ENCODE data around the gene PLPP7. TPM values are rescaled to one million over a fixed set of nuclear protein-coding genes. Genes with fewer than 3 reads are reported as not detected.
"Not testable (repeated sequence)": the region's sequence is repeated elsewhere in the genome, so short reads cannot be mapped to it uniquely, and the experiment has no call there.

The PLPP7 gene
- total RNA-seq, 4 donors from 2014 or later = 1.1 to 2.9 (median 2.7) TPM

DNA sequence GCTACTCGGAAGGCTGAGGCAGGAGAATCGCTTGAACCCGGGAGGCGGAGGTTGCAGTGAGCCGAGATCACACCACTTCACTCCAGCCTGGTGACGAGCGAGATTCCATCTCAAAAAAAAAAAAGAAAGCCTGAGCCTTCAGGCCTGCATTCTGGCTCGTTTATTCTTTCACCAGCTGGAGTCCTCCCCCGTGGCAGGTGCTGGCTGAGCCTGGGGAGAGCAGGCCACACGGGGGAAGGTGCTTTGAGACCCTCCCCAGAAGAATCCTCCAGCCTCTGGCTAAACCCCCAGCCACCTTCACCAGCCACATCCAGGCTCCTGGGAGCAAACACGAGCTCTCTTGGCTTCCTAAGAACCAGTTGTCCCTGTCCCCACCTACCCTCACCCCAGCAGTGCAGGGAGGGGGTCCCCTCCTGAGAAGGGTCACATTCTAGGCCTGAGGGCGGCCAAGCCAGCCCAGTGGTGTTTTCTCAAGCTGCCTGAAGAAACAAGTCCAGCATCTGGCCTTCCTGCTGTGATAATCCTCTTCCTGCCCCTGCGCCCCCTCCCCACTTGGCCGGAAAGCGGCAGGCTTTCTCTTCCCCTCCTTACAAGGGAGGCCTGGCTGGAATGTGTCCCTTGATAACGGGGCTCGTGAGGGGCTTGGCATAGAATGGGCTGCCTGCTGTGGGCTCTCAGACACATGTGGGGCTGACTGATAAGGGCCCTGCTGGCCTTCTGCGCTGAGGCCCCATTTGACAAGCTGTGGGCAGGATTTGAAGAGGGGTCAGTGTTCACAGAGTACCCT lies 41.5 kb downstream of the PLPP7 start:
- no peaks in the 10 kb centered on the region for H3K36me3 ChIP-seq
- H3K27ac ChIP-seq = no peak overlapping the region
- 65 to 66% methylated on average over 18 of the region's 18 CpGs for WGBS, 2 donors
- no peaks in the 10 kb centered on the region for H3K9me3 ChIP-seq
- no peak for DNase-seq
- H3K27me3 ChIP-seq = no peaks in the 10 kb centered on the region
- H3K4me1 ChIP-seq = no peaks in the 10 kb centered on the region
- no peak overlapping the region for H3K4me3 ChIP-seq (replicated peaks in 1 of 3)
- TF ChIP-seq, protein P1, sequence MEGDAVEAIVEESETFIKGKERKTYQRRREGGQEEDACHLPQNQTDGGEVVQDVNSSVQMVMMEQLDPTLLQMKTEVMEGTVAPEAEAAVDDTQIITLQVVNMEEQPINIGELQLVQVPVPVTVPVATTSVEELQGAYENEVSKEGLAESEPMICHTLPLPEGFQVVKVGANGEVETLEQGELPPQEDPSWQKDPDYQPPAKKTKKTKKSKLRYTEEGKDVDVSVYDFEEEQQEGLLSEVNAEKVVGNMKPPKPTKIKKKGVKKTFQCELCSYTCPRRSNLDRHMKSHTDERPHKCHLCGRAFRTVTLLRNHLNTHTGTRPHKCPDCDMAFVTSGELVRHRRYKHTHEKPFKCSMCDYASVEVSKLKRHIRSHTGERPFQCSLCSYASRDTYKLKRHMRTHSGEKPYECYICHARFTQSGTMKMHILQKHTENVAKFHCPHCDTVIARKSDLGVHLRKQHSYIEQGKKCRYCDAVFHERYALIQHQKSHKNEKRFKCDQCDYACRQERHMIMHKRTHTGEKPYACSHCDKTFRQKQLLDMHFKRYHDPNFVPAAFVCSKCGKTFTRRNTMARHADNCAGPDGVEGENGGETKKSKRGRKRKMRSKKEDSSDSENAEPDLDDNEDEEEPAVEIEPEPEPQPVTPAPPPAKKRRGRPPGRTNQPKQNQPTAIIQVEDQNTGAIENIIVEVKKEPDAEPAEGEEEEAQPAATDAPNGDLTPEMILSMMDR (IDR thresholded peaks at IDR 0.05) = no peak
- TF ChIP-seq POLR2A (IDR thresholded peaks at IDR 0.05) = no peak
- intact Hi-C loops (cut with DNase I) = loop anchor here (10.0 kb wide), 1 partner anchor 276 kb away; no protein-coding TSS in a partner anchor

DNA sequence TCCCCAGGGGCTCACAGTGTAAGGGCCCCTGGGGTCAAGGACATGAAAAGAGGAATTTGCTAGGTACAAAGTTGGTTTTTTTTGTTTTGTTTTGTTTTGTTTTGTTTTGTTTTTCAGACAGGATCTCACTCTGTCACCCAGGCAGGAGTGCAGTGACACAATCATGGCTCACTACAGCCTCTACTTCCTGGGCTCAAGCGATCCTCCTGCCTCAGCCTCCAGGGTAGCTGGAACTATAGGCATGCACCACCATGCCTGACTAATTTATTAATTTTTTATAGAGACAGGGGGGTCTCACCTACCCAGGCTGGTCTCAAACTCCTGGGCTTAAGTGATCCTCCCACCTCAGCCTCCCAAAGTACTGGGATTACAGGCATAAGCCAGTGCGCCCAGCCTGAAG lies 42.5 kb downstream of the PLPP7 start:
- H3K4me1 ChIP-seq; H3K9me3 ChIP-seq; H3K4me3 ChIP-seq (replicated peaks in 1 of 3); DNase-seq; H3K27ac ChIP-seq; H3K36me3 ChIP-seq; H3K27me3 ChIP-seq: not testable (repeated sequence)
- WGBS, 2 donors = 94 to 100% methylated on average over 2 of the region's 2 CpGs
- intact Hi-C loops (cut with DNase I) = loop anchor here (10.0 kb wide), 1 partner anchor 277 kb away; no protein-coding TSS in a partner anchor

DNA sequence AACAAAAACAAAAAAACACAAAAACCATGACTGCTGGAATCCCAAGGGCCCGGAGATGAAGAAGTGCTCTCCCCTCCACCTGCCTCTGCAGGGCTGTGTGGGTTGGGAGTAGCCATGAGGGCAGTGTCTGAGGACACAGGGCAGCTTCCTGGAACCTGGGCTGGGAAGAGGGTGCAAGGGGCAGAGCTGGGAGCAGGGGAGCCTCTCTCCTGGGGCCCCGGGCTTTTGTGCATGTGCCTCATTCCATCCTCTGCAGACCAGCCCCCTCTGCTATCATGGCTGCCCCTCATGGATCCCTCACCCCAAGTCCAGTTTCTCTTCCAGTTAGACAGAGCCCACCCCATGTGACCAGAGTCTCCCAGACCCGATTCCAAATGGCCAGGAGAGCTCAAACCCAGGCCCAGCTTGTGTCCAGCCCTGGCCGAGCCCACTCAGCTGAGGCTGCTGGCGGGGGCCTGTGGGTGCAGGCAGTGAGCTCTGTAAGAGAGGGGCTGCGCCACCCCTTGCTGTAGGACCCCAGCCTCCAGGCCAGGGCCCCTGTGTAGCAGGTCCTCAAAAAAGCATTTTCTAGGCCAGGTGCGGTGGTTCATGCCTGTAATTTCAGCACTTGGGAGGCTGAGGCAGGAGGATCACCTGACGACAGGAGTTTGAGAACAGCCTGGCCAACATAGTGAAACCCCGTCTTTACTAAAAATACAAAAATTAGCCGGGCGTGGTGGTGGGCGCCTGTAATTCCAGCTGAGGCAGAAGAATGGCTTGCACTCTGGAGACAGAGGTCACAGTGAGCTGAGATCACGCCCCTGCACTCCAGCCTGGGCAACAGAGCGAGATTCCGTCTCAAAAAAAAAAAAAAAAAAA lies 44.5 kb downstream of the PLPP7 start:
- intact Hi-C loops (cut with DNase I) = loop anchor here (10.0 kb wide), 1 partner anchor 279 kb away; no protein-coding TSS in a partner anchor
- no peaks in the 10 kb centered on the region for H3K4me1 ChIP-seq
- no peak for DNase-seq

DNA sequence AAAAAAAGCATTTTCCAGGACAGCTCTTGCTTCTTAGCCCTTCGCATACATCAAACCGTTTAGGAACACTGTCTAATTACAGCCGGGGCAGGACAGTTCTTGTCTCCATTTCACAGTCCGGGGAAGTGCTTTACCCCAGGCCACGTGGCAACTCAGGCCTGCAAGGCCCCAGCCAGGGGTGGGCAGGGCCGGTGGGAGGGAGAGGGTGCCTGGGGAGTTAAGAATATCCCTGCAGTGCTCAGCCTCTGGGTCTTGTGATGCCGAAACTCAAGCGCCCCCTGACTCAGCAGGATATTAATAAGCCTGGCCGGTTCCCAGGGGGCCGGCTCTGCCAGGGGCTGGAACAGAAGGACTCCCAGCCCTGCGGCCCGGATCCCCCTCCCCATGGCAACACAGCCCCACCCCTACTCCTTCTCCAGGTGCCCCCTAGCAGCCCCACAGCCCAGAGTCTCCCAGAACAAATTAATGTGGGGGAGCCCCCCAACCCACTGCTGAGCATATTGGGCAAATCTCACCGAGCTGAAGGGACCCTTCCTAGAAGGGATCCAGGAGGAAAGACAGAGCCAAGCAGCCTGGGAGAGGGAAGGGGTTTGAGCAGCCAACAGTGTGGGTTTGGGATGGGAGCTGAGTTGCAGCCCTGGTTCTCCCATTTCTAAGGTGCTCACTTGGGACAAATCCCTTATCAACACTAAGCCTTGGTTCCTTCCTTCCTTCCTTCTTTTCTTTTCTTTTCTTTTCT lies 45.3 kb downstream of the PLPP7 start:
- H3K4me3 ChIP-seq (replicated peaks in 1 of 3) = no peak overlapping the region
- H3K27me3 ChIP-seq = no peaks in the 10 kb centered on the region
- no peak for DNase-seq
- no peak overlapping the region for H3K27ac ChIP-seq
- WGBS, 2 donors = 37 to 52% methylated on average over 7 of the region's 13 CpGs
- H3K4me1 ChIP-seq = no peaks in the 10 kb centered on the region
- no peak for TF ChIP-seq POLR2A (IDR thresholded peaks at IDR 0.05)
- TF ChIP-seq, protein P1 (IDR thresholded peaks at IDR 0.05) = no peak
- no peaks in the 10 kb centered on the region for H3K36me3 ChIP-seq
- intact Hi-C loops (cut with DNase I) = loop anchor here (5.0 to 10.0 kb wide), 2 partner anchors 157 to 280 kb away; no protein-coding TSS in a partner anchor
- no peaks in the 10 kb centered on the region for H3K9me3 ChIP-seq

More for the DNA sequence above, 44.5 kb downstream of the PLPP7 start:
- Histone ChIP-seq H3K9me3 (no peaks in the 10 kb centered on the region), H3K27me3 (no peaks in the 10 kb centered on the region), H3K36me3 (no peaks in the 10 kb centered on the region), H3K4me3 (replicated peaks in 1 of 3) (no peak overlapping the region), H3K27ac (no peak overlapping the region)
- TF ChIP-seq, protein P1 (IDR thresholded peaks at IDR 0.05) = no peak
- no peak for TF ChIP-seq POLR2A (IDR thresholded peaks at IDR 0.05)
- 83 to 88% methylated on average over 13 to 14 of the region's 15 CpGs for WGBS, 2 donors

DNA sequence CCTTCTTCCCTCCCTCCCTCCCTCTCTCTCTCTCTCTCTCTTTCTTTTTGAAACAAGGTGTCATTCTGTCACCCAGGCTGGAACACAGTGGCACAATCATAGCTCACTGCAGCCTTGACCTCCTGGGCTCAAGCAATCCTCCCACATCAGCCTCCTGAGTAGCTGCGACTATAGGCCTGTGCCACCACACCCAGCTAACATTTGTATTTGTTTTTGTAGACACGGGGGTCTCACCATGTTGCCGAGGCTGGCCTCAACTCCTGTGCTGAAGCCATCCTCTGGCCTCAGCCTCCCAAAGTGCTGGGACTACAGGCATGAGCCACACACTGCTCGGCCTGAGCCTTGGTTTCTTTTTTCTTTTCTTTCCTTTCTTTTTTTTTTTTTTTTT lies 45.8 kb downstream of the PLPP7 start:
- 63 to 78% methylated on average over 4 of the region's 4 CpGs for WGBS, 2 donors
- no peak for DNase-seq
- Histone ChIP-seq H3K27me3 (no peaks in the 10 kb centered on the region), H3K36me3 (no peaks in the 10 kb centered on the region), H3K9me3 (no peaks in the 10 kb centered on the region), H3K4me3 (replicated peaks in 1 of 3) (no peak overlapping the region), H3K4me1 (no peaks in the 10 kb centered on the region), H3K27ac (no peak overlapping the region)
- intact Hi-C loops (cut with DNase I) = loop anchor here (5.0 to 10.0 kb wide), 2 partner anchors 158 to 281 kb away; no protein-coding TSS in a partner anchor
- TF ChIP-seq, protein P1 (IDR thresholded peaks at IDR 0.05) = no peak
- TF ChIP-seq POLR2A (IDR thresholded peaks at IDR 0.05) = no peak
